ENCODE measurements around the gene CDK5R1. TPM values are rescaled to one million over a fixed set of nuclear protein-coding genes. Genes with fewer than 3 reads are reported as not detected.

Gene CDK5R1
- polyA plus RNA-seq, 10 donors = 6.0 to 12.2 (median 8.3) TPM

Other genes starting within 250 kb of the CDK5R1 start
- gene RHBDL3, start 221.2 kb upstream of the CDK5R1 start, polyA plus RNA-seq (ENCODE audit: insufficient read length in 10 of 10) = 1 to 10 TPM; 1.1 to 3.2 (median 1.3) TPM
- 10 to 100 TPM; 15.6 to 28.2 (median 19.7) TPM for gene C17orf75, start 144.8 kb upstream of the CDK5R1 start, polyA plus RNA-seq (ENCODE audit: insufficient read length in 10 of 10)
- gene ZNF207, start 136.8 kb upstream of the CDK5R1 start, polyA plus RNA-seq (ENCODE audit: insufficient read length in 10 of 10) = 100 to 1,000 TPM in 8 of 10 donors, 10 to 100 TPM in 2; 90.7 to 165 (median 124) TPM
- 10 to 100 TPM; 50.9 to 79.0 (median 66.2) TPM for gene PSMD11, start 42.5 kb upstream of the CDK5R1 start, polyA plus RNA-seq (ENCODE audit: insufficient read length in 10 of 10)